ENCODE measurements around the gene HMGB3.
"Not testable (repeated sequence)": the region's sequence is repeated elsewhere in the genome, so short reads cannot be mapped to it uniquely, and the experiment has no call there.

The HMGB3 gene

GRCh38 chrX:150977411-150978162, 5.5 kb upstream of the HMGB3 start:
- DNase-seq (ENCODE audit: low read depth) = no peak

- DNase-seq (ENCODE audit: low read depth) = no peak
Measured at GRCh38 chrX:150980186-150980585, 2.9 kb upstream of the HMGB3 start.

- no peak for DNase-seq (ENCODE audit: low read depth)
Measured at GRCh38 chrX:150980711-150981110, 2.4 kb upstream of the HMGB3 start.

GRCh38 chrX:150982235-150982787, 824 bp upstream of the HMGB3 start:
- no peak for DNase-seq (ENCODE audit: low read depth)

GRCh38 chrX:150983521-150984168, 510 bp downstream of the HMGB3 start:
- no peak for DNase-seq (ENCODE audit: low read depth)

GRCh38 chrX:150984169-150984824, 1.2 kb downstream of the HMGB3 start:
- DNase-seq (ENCODE audit: low read depth) = no peak

- DNase-seq (ENCODE audit: low read depth) = not testable (repeated sequence)
Measured at GRCh38 chrX:150987687-150988086, 4.6 kb downstream of the HMGB3 start.

- no peak for DNase-seq (ENCODE audit: low read depth)
Measured at GRCh38 chrX:150989420-150989819, 6.3 kb downstream of the HMGB3 start.

GRCh38 chrX:150990910-150991309, 7.8 kb downstream of the HMGB3 start:
- DNase-seq (ENCODE audit: low read depth) = no peak

GRCh38 chrX:151000861-151001331, 17.8 kb downstream of the HMGB3 start:
- no peak for DNase-seq (ENCODE audit: low read depth)

GRCh38 chrX:151004085-151004484, 20.9 kb downstream of the HMGB3 start:
- DNase-seq (ENCODE audit: low read depth) = no peak

- DNase-seq (ENCODE audit: low read depth) = no peak
Measured at GRCh38 chrX:151006410-151007109, 23.4 kb downstream of the HMGB3 start.

- DNase-seq (ENCODE audit: low read depth) = no peak
Measured at GRCh38 chrX:151009582-151009981, 26.4 kb downstream of the HMGB3 start.

GRCh38 chrX:151013164-151013743, 30.1 kb downstream of the HMGB3 start:
- DNase-seq (ENCODE audit: low read depth) = no peak

- no peak for DNase-seq (ENCODE audit: low read depth)
Measured at GRCh38 chrX:151015684-151016083, 32.5 kb downstream of the HMGB3 start.

- no peak for DNase-seq (ENCODE audit: low read depth)
Measured at GRCh38 chrX:151019856-151020255, 36.7 kb downstream of the HMGB3 start.

GRCh38 chrX:151030845-151031244, 47.7 kb downstream of the HMGB3 start:
- DNase-seq (ENCODE audit: low read depth) = no peak

GRCh38 chrX:151031391-151031975, 48.3 kb downstream of the HMGB3 start:
- no peak for DNase-seq (ENCODE audit: low read depth)

GRCh38 chrX:151039351-151039750, 56.2 kb downstream of the HMGB3 start:
- no peak for DNase-seq (ENCODE audit: low read depth)

Data from stimulated activated CD8-positive, alpha-beta memory T cell treated with anti-CD3 and anti-CD28 coated beads, Interleukin-7, amount 100 ng/mL, for 24 hours (primary cell).